Upper lobe of left lung (tissue), 6 donors: Measurements from ENCODE around the gene PDE6A. TPM values are rescaled to one million over a fixed set of nuclear protein-coding genes. Genes with fewer than 3 reads are reported as not detected.

Source experiments
- ATAC-seq, 2 donors: fragments of 200-7000 bp; cut with Tn5 transposase; one replicate each; pipeline ENCODE4 v1.9.1; 2022; ENCODE audit warnings: mild to moderate bottlenecking in 2 of 2, moderate library complexity in 2 of 2; ENCODE audit not compliant: low FRiP score in 2 of 2
- DNase-seq, 2 donors: peaks; one replicate each; pipeline ENCODE4 v3.0.0-alpha.2; 2019 to 2020
- H3K27ac ChIP-seq, 4 donors: fragments of 200-600 bp; sonication (generic); one replicate each; pipeline ENCODE4 v1.5.1; 2016 to 2019
- H3K27me3 ChIP-seq, 4 donors: fragments of 200-600 bp; sonication (generic); one replicate each; pipeline ENCODE4 v1.5.1; 2017 to 2019
- H3K36me3 ChIP-seq, 4 donors: fragments of 200-600 bp; sonication (generic); one replicate each; pipeline ENCODE4 v1.5.1; 2016 to 2019
- H3K4me1 ChIP-seq, 4 donors: fragments of 200-600 bp; sonication (generic); one replicate each; pipeline ENCODE4 v1.5.1; 2018 to 2019
- H3K4me3 ChIP-seq, 4 donors: fragments of 200-600 bp; sonication (generic); one replicate each; pipeline ENCODE4 v1.5.1; 2017 to 2019; ENCODE audit warnings: mild to moderate bottlenecking in 2 of 4, moderate library complexity in 1 of 4
- H3K9me3 ChIP-seq, 4 donors: fragments of 200-600 bp; sonication (generic); one replicate each; pipeline ENCODE4 v1.5.1; 2018 to 2019
- CTCF ChIP-seq, 6 experiments: fragments of 450-650 bp in 4 of 6; fragments of 200-600 bp in 2 of 6; sonication (generic) in 2 of 6; IDR thresholded peaks; one replicate each; pipeline ENCODE4 v1.5.1; 2016 to 2019; ENCODE audit warnings: antibody characterized with exemption in 6 of 6
- EP300 ChIP-seq, 4 donors: sonication (generic); formaldehyde crosslinking; IDR thresholded peaks; one replicate each; pipeline ENCODE4 v1.5.1; 2017; ENCODE audit warnings: antibody characterized with exemption in 4 of 4, control low read depth in 2 of 4
- POLR2A ChIP-seq, 4 donors: fragments of 450-650 bp; IDR thresholded peaks; one replicate each; pipeline ENCODE4 v1.5.1; 2016 to 2017; ENCODE audit warnings: antibody characterized with exemption in 4 of 4, mild to moderate bottlenecking in 2 of 4
- POLR2AphosphoS5 ChIP-seq, 2 donors: sonication (generic); formaldehyde crosslinking; IDR thresholded peaks; one replicate each; pipeline ENCODE4 v1.5.1; 2017; ENCODE audit warnings: antibody characterized with exemption in 2 of 2
- WGBS, 2 donors: methylation state at CpG; one replicate each; pipeline ENCODE4 v1.1.5; 2017 to 2018; 5-methylcytosine and 5-hydroxymethylcytosine counted together
- total RNA-seq, 6 donors: library from RNA; depleted of rRNA in 4 of 6; stranded (reverse); fragments of >200 nt in 4 of 6; gene quantifications; one replicate each; pipeline versions ENCODE4 v1.1.0 to v1.2.1, GENCODE V29; 2016 to 2021
- donor health status: DM: no; HTN: no; CAD: no; lungs with moderate emphysema.
- donor health status: DM: no; HTN: yes; CAD: no; lungs with severe emphysema.

The PDE6A gene
- total RNA-seq, 6 donors from 2014 or later: not detected

- no peaks in the 10 kb centered on the region for H3K4me1 ChIP-seq
- DNase-seq: no peak
- no peaks in the 10 kb centered on the region for H3K36me3 ChIP-seq
- no peaks in the 10 kb centered on the region for H3K27me3 ChIP-seq
- ATAC-seq: no peak
- no peak overlapping the region for H3K27ac ChIP-seq
- WGBS, 2 donors: 94 to 95% methylated on average over 17 of the region's 17 CpGs
- H3K4me3 ChIP-seq: no peak overlapping the region
- no peak for TF ChIP-seq EP300 (IDR thresholded peaks at IDR 0.05)
- TF ChIP-seq POLR2A (IDR thresholded peaks at IDR 0.05): no peak
- no peak for TF ChIP-seq POLR2AphosphoS5 (IDR thresholded peaks at IDR 0.05)
- no peak for TF ChIP-seq CTCF (IDR thresholded peaks at IDR 0.05)
- H3K9me3 ChIP-seq: no peaks in the 10 kb centered on the region
Observed at GRCh38 chr5:149820536-149821510, 123.8 kb downstream of the PDE6A start.

- WGBS, 2 donors: 89 to 100% methylated on average over 2 of the region's 2 CpGs
- H3K9me3 ChIP-seq: no peaks in the 10 kb centered on the region
- no peaks in the 10 kb centered on the region for H3K4me1 ChIP-seq
- H3K27me3 ChIP-seq: no peaks in the 10 kb centered on the region
- no peak overlapping the region for H3K4me3 ChIP-seq
- no peak overlapping the region for H3K27ac ChIP-seq
- no peak for DNase-seq
- no peak for ATAC-seq
- no peak for TF ChIP-seq POLR2AphosphoS5 (IDR thresholded peaks at IDR 0.05)
- TF ChIP-seq EP300 (IDR thresholded peaks at IDR 0.05): no peak
- no peak for TF ChIP-seq CTCF (IDR thresholded peaks at IDR 0.05)
- TF ChIP-seq POLR2A (IDR thresholded peaks at IDR 0.05): no peak
- no peaks in the 10 kb centered on the region for H3K36me3 ChIP-seq
Observed at GRCh38 chr5:149820012-149820411, 124.6 kb downstream of the PDE6A start.

- 90 to 96% methylated on average over 4 of the region's 4 CpGs for WGBS, 2 donors
- H3K27me3 ChIP-seq: no peaks in the 10 kb centered on the region
- H3K4me3 ChIP-seq: no peak overlapping the region
- H3K9me3 ChIP-seq: no peaks in the 10 kb centered on the region
- ATAC-seq: no peak
- no peaks in the 10 kb centered on the region for H3K4me1 ChIP-seq
- TF ChIP-seq EP300 (IDR thresholded peaks at IDR 0.05) (no peak), POLR2A (IDR thresholded peaks at IDR 0.05) (no peak), CTCF (IDR thresholded peaks at IDR 0.05) (no peak), POLR2AphosphoS5 (IDR thresholded peaks at IDR 0.05) (no peak)
- no peaks in the 10 kb centered on the region for H3K36me3 ChIP-seq
- no peak overlapping the region for H3K27ac ChIP-seq
- no peak for DNase-seq
Observed at GRCh38 chr5:149818116-149818515, 126.5 kb downstream of the PDE6A start.

GRCh38 chr5:149817539-149818060 is 127.0 kb downstream of the PDE6A start:
- no peaks in the 10 kb centered on the region for H3K9me3 ChIP-seq
- H3K27ac ChIP-seq: no peak overlapping the region
- no peak overlapping the region for H3K4me3 ChIP-seq
- ATAC-seq: no peak
- no peak for DNase-seq
- no peaks in the 10 kb centered on the region for H3K4me1 ChIP-seq
- 81 to 85% methylated on average over 4 of the region's 4 CpGs for WGBS, 2 donors
- TF ChIP-seq CTCF (IDR thresholded peaks at IDR 0.05): no peak
- TF ChIP-seq POLR2AphosphoS5 (IDR thresholded peaks at IDR 0.05): no peak
- H3K27me3 ChIP-seq: no peaks in the 10 kb centered on the region
- H3K36me3 ChIP-seq: no peaks in the 10 kb centered on the region
